OCI-LY3 (cell line): ENCODE measurements around the gene GABRR1.

Experiments
- H2AFZ ChIP-seq: fragments of 200-600, 300-600 bp; shearing (Covaris generic); 2 replicates; pipeline ENCODE4 v1.6.0; 2014; ENCODE audit warnings: antibody characterized with exemption, low read depth, low read length
- H3K27ac ChIP-seq: fragments of 200-600, 300-600 bp; sonication (generic); 2 replicates; pipeline ENCODE4 v1.5.1; 2014; ENCODE audit warnings: mild to moderate bottlenecking, low read length, moderate library complexity, mixed read lengths
- H3K27me3 ChIP-seq: fragments of 200-600, 300-600 bp; sonication (generic); 2 replicates; pipeline ENCODE4 v1.6.1; 2014; ENCODE audit warnings: low read depth, low read length, mixed read lengths
- H3K36me3 ChIP-seq: fragments of 200-600, 300-600 bp; sonication (generic); replicated peaks from 2 replicates; pipeline ENCODE3; 2014; ENCODE audit warnings: low read depth, low read length, mixed read lengths
- H3K4me1 ChIP-seq: fragments of 300-600, 200-600 bp; sonication (generic); 2 replicates; pipeline ENCODE4 v1.6.1; 2014; ENCODE audit warnings: low read length, mixed read lengths
- H3K4me2 ChIP-seq: fragments of 200-600, 300-600 bp; sonication (generic); 2 replicates; pipeline ENCODE4 v1.6.1; 2014; ENCODE audit warnings: low read length, mixed read lengths
- H3K4me3 ChIP-seq: fragments of 300-600, 200-600 bp; sonication (generic); 2 replicates; pipeline ENCODE4 v1.5.1; 2014; ENCODE audit warnings: antibody characterized with exemption, mild to moderate bottlenecking, low read length, moderate library complexity
- H3K79me2 ChIP-seq: fragments of 300-600, 200-600 bp; shearing (Covaris generic); 2 replicates; pipeline ENCODE4 v1.6.1; 2014; ENCODE audit warnings: mild to moderate bottlenecking, low read length, mixed read lengths
- H3K9ac ChIP-seq: fragments of 300-600, 200-600 bp; shearing (Covaris generic); 2 replicates; pipeline ENCODE4 v1.6.0; 2014; ENCODE audit warnings: mild to moderate bottlenecking, low read length, moderate library complexity
- H3K9me3 ChIP-seq: fragments of 200-600, 300-600 bp; shearing (Covaris generic); 2 replicates; pipeline ENCODE4 v1.6.1; 2014; ENCODE audit warnings: low read length, mixed read lengths; ENCODE audit not compliant: insufficient read depth
- H4K20me1 ChIP-seq: fragments of 200-600, 300-600 bp; sonication (generic); 2 replicates; pipeline ENCODE4 v1.6.1; 2016; ENCODE audit warnings: low read length, mixed read lengths; ENCODE audit not compliant: insufficient read depth
- EZH2phosphoT487 ChIP-seq: fragments of 200-600 bp; shearing (Covaris generic); IDR thresholded peaks from 2 replicates; pipeline ENCODE4 v1.6.1; 2018; ENCODE audit warnings: antibody characterized with exemption, mixed run types, low read depth
- TF ChIP-seq, protein P1 (sequence below): fragments of 200-600, 300-600 bp; sonication (generic); IDR thresholded peaks from 2 replicates; pipeline ENCODE4 v1.5.1; 2014; ENCODE audit warnings: antibody characterized with exemption, low read length, low read depth

The GABRR1 gene

DNA sequence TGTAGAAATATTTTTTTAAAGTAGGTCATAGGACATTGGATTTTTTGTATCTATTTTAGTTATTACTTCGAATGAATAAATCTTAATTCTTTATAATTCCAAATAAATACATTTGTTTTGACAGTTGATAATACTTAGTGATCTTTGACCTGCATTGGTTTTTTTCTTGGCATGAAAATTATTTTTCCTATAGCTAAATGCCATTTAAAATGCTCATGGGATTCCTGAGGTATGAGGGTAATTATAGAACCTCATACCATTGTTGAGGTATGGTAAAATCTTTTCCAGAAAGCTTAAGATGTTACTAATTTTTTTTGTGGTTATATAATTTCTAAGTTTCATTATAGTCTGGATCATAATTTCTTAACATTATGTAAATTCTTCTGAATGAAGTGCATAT lies 63.0 kb downstream of the GABRR1 start:
- Histone ChIP-seq H3K27ac (no peak overlapping the region), H3K4me3 (no peak overlapping the region), H2AFZ (no peak overlapping the region), H3K9ac (no peak overlapping the region), H3K9me3 (no peaks in the 10 kb centered on the region), H3K4me2 (no peak overlapping the region), H3K36me3 (peaks cover 20% of the 10 kb centered on the region), H4K20me1 (no peaks in the 10 kb centered on the region), H3K27me3 (no peaks in the 10 kb centered on the region), H3K4me1 (no peaks in the 10 kb centered on the region), H3K79me2 (peaks cover 18% of the 10 kb centered on the region)
- TF ChIP-seq EZH2phosphoT487 = no peak
- TF ChIP-seq, protein P1, sequence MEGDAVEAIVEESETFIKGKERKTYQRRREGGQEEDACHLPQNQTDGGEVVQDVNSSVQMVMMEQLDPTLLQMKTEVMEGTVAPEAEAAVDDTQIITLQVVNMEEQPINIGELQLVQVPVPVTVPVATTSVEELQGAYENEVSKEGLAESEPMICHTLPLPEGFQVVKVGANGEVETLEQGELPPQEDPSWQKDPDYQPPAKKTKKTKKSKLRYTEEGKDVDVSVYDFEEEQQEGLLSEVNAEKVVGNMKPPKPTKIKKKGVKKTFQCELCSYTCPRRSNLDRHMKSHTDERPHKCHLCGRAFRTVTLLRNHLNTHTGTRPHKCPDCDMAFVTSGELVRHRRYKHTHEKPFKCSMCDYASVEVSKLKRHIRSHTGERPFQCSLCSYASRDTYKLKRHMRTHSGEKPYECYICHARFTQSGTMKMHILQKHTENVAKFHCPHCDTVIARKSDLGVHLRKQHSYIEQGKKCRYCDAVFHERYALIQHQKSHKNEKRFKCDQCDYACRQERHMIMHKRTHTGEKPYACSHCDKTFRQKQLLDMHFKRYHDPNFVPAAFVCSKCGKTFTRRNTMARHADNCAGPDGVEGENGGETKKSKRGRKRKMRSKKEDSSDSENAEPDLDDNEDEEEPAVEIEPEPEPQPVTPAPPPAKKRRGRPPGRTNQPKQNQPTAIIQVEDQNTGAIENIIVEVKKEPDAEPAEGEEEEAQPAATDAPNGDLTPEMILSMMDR = no peak

DNA sequence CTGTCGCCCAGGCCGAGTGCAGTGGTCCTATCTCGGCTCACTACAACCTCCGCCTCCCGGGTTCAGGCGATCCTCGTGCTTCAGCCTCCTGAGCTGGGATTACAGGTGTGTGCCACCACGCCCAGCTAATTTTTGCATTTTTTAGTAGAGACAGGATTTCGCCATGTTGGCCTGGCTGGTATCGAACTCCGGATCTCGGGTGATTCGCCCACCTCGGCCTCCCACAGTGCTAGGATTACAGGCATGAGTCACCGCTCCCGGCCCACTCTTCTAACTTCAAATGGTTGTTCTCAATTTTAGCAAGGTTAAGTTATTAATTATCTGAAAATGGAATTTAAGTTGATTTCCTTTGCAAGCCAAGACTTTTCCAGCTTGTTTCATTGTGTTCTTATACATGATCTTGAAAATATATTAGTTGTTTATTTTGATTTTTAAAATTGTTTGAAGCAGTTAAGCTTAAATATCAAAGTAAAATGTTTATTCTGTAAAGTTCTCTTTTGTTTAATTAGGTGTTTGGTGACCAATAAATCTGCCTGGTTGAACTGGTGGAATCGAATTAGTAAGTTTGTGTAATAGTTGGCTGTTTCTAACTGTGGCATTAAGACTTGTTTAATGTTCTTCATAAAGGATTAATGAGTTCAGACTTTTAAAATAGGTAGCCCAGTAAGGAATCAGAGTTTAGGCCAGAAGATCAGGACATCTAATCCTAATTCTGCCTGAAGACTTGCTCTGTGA lies 69.0 kb downstream of the GABRR1 start:
- Histone ChIP-seq H3K9ac (no peak overlapping the region), H3K79me2 (peaks cover 45% of the 10 kb centered on the region), H3K27ac (no peak overlapping the region), H3K9me3 (no peaks in the 10 kb centered on the region), H3K36me3 (peaks cover 24% of the 10 kb centered on the region), H2AFZ (no peak overlapping the region), H3K4me1 (peaks cover 14% of the 10 kb centered on the region), H3K4me2 (no peak overlapping the region), H4K20me1 (no peaks in the 10 kb centered on the region), H3K27me3 (no peaks in the 10 kb centered on the region), H3K4me3 (no peak overlapping the region)
- TF ChIP-seq EZH2phosphoT487 = no peak
- TF ChIP-seq, protein P1 = no peak

DNA sequence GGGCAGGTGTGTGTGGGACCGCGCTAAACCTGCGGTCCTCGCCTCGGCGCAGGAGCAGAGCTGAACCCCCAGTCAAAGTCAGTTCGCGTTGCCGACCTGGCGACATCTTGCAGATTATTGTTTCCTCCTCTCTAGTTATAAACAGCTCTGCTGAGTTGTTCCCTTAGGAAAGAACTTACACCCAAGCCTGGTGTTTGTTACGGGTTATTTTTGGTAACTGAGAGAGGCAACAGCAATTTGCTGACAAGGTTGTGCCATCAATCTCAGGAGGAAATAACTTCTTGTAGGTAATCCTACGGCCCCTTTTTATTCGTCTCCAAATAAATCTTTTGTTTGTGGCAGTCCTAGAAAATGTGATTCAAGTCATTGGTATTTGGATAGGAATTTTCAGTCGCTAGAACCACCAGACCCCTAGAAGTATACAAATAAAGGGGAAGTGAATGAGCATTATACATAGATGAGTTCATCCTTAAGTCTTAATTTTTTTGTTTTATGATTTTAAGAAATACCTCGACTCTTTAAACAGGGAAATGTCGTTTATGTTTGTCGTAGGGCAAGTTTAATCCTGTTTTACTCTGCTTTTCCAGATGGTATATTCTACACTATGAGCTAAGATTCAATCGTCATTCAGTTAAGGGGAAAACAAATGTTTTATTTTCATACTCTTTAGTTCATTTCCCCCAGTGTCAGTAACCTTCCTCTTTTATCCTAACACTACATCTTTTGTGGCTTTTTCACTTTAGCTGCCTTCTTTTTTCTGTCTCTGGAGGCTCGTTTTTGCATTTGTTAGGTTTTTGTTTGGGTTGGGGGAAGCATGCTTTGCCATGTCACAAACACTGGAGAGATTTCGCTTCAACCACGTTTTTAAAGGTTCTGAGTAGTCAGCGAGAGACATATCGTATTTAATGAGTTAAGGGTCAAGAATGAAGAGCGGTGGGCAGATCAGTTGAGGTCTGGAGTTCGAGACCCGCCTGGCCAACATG lies 70.1 kb downstream of the GABRR1 start:
- Histone ChIP-seq H3K4me2 (peak overlapping the region; percentile 89), H3K79me2 (peaks cover 45% of the 10 kb centered on the region), H3K9ac (peak overlapping the region; percentile 96), H4K20me1 (no peaks in the 10 kb centered on the region), H3K4me3 (peak overlapping the region; percentile 95), H3K27me3 (no peaks in the 10 kb centered on the region), H3K9me3 (no peaks in the 10 kb centered on the region), H2AFZ (peak overlapping the region; percentile 93; the same call in 1 of the 2 replicates), H3K36me3 (peaks cover 17% of the 10 kb centered on the region), H3K4me1 (peaks cover 14% of the 10 kb centered on the region), H3K27ac (peak overlapping the region; percentile 93)
- no peak for TF ChIP-seq EZH2phosphoT487
- TF ChIP-seq, protein P1 = no peak
